PC-3 (cell line): ENCODE data around the gene COL21A1. TPM values are rescaled to one million over a fixed set of nuclear protein-coding genes. Genes with fewer than 3 reads are reported as not detected.
"Not testable (repeated sequence)": the region's sequence is repeated elsewhere in the genome, so short reads cannot be mapped to it uniquely, and the experiment has no call there.

Experiments
- ATAC-seq: fragments of 200-7000 bp; cut with Tn5 transposase; 2 replicates; pipeline ENCODE4 v1.9.1; 2020; ENCODE audit warnings: mild to moderate bottlenecking, moderate library complexity
- BruUV-seq: library from RNA; stranded (reverse); fragments of 400-500 nt; replicated peaks from 2 replicates; lab custom pipeline; 2021; lab: Mats Ljungman, UMichigan
- CTCF ChIA-PET: fragments of 300-600 bp; sonication (Branson Sonifier 250); formaldehyde crosslinking; loops from one replicate; lab custom pipeline; 2022; ENCODE audit warnings: antibody characterized with exemption; lab: Charles Lee
- POLR2A ChIA-PET: fragments of 300-600 bp; sonication (Branson Sonifier 250); formaldehyde crosslinking; loops from one replicate; lab custom pipeline; 2022; ENCODE audit warnings: antibody characterized with exemption; ENCODE audit not compliant: unreplicated experiment; lab: Charles Lee
- DNase-seq: peaks from one replicate; pipeline ENCODE4 v3.0.0-alpha.2; 2015
- H2AFZ ChIP-seq: fragments of 300-600 bp; sonication (generic); 2 replicates; pipeline ENCODE4 v1.6.0; 2016; ENCODE audit warnings: antibody characterized with exemption, low read length
- H3F3A ChIP-seq: fragments of 300-600 bp; sonication (generic); one replicate; pipeline ENCODE4 v1.6.0; 2017; ENCODE audit warnings: antibody characterized with exemption, low read length, control low read depth, mild to moderate bottlenecking; ENCODE audit not compliant: unreplicated experiment
- H3K27ac ChIP-seq: fragments of 300-600 bp; sonication (generic); 2 replicates; pipeline ENCODE4 v1.5.1; 2016; ENCODE audit warnings: mild to moderate bottlenecking, low read length
- H3K27me3 ChIP-seq: fragments of 300-600 bp; sonication (generic); 2 replicates; pipeline ENCODE4 v1.6.1; 2016; ENCODE audit warnings: low read length, mixed read lengths
- H3K36me3 ChIP-seq: fragments of 300-600 bp; sonication (generic); 2 replicates; pipeline ENCODE4 v1.6.1; 2016; ENCODE audit warnings: low read depth, mixed run types, low read length, mixed read lengths
- H3K4me1 ChIP-seq: fragments of 300-600 bp; sonication (generic); 2 replicates; pipeline ENCODE4 v1.5.1; 2016; ENCODE audit warnings: low read length; ENCODE audit not compliant: insufficient read depth
- H3K4me2 ChIP-seq: fragments of 300-600 bp; sonication (generic); 2 replicates; pipeline ENCODE4 v1.6.0; 2016; ENCODE audit warnings: low read length
- H3K4me3 ChIP-seq: fragments of 300-600 bp; sonication (generic); 2 replicates; pipeline ENCODE4 v1.5.1; 2016; ENCODE audit warnings: mild to moderate bottlenecking, low read length, mixed read lengths
- H3K79me2 ChIP-seq: fragments of 300-600 bp; sonication (generic); 2 replicates; pipeline ENCODE4 v1.6.1; 2017; ENCODE audit warnings: low read length, mixed read lengths
- H3K9ac ChIP-seq: fragments of 300-600 bp; sonication (generic); 2 replicates; pipeline ENCODE4 v1.6.0; 2016; ENCODE audit warnings: mild to moderate bottlenecking, low read length
- H3K9me2 ChIP-seq: fragments of 300-600 bp; sonication (generic); replicated peaks from 2 replicates; pipeline ENCODE4 v1.6.1; 2016; ENCODE audit warnings: mixed run types, low read length, mixed read lengths
- H3K9me3 ChIP-seq: fragments of 300-600 bp; sonication (generic); 2 replicates; pipeline ENCODE4 v1.6.1; 2016; ENCODE audit warnings: low read length, mixed read lengths
- H4K20me1 ChIP-seq: fragments of 300-600 bp; sonication (generic); 2 replicates; pipeline ENCODE4 v1.6.1; 2016; ENCODE audit warnings: low read length, mixed read lengths
- EZH2 ChIP-seq: fragments of 300-600 bp; sonication (generic); IDR thresholded peaks from one replicate; pipeline ENCODE4 v1.6.1; 2017; ENCODE audit warnings: antibody characterized with exemption, mild to moderate bottlenecking, low read length; ENCODE audit not compliant: unreplicated experiment
- EZH2phosphoT487 ChIP-seq: fragments of 300-600 bp; sonication (generic); IDR thresholded peaks from 2 replicates; pipeline ENCODE4 v1.6.1; 2018; ENCODE audit warnings: mild to moderate bottlenecking, antibody characterized with exemption, low read length, borderline replicate concordance
- intact Hi-C: fragments of 100-400 bp; cut with micrococcal nuclease; formaldehyde crosslinking; loops from 2 replicates; pipeline ENCODE4 v1.9.0; 2023
- total RNA-seq: library from RNA; depleted of rRNA; stranded (reverse); fragments of >200 nt; gene quantifications from 2 replicates; pipeline ENCODE4 v1.2.3, GENCODE V29; 2014
- TF ChIP-seq, protein P1 (sequence below): fragments of 300-600 bp; sonication (generic); conservative IDR thresholded peaks from 2 replicates; pipeline ENCODE4 v1.5.1; 2017; ENCODE audit warnings: antibody characterized with exemption, low read depth, mild to moderate bottlenecking, low read length

Gene COL21A1
- total RNA-seq, 1 experiment from 2014 or later, result 1.0 TPM

DNA sequence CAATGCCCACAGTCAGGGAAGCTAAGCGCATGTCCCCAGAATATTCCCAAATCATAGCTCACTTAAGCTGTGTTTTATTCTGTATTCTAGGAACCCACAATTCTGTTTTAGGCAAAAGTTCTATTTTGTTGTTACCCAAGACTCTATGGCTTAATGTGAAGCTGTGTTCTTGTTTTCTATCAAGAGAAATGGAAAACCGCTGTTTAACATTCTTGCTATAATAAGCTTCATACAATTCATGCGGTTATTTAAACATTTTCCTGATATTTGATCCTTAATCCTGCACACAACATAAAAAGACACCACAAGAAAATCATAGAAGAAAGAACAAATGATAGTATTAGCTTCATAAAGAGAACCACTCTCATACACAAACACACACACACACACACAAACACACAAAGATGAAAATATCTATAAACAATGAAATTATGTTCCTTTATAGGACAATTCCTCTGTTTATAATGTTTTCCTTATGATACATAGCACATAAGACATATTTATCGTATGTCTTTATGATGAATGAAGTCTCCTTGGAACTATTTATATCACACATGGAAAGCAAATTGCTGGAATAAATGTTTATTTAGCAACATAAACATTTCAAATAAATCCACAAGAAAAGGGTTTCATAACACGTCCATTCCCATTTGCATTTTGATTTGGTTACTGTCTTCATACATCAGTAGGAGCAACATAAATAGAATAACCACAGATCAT, 16.4 kb upstream of the COL21A1 start:
- TF ChIP-seq, protein P1, sequence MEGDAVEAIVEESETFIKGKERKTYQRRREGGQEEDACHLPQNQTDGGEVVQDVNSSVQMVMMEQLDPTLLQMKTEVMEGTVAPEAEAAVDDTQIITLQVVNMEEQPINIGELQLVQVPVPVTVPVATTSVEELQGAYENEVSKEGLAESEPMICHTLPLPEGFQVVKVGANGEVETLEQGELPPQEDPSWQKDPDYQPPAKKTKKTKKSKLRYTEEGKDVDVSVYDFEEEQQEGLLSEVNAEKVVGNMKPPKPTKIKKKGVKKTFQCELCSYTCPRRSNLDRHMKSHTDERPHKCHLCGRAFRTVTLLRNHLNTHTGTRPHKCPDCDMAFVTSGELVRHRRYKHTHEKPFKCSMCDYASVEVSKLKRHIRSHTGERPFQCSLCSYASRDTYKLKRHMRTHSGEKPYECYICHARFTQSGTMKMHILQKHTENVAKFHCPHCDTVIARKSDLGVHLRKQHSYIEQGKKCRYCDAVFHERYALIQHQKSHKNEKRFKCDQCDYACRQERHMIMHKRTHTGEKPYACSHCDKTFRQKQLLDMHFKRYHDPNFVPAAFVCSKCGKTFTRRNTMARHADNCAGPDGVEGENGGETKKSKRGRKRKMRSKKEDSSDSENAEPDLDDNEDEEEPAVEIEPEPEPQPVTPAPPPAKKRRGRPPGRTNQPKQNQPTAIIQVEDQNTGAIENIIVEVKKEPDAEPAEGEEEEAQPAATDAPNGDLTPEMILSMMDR, result no peak
- TF ChIP-seq EZH2phosphoT487 (no peak), EZH2 (no peak)
- no peak for DNase-seq
- Histone ChIP-seq H3K4me1 (peaks cover 9% of the 10 kb centered on the region), H3K79me2 (no peaks in the 10 kb centered on the region), H3K9me2 (no peaks in the 10 kb centered on the region), H3K4me2 (no peak overlapping the region), H3K9ac (no peak overlapping the region), H4K20me1 (no peaks in the 10 kb centered on the region), H3K4me3 (no peak overlapping the region), H3K27ac (no peak overlapping the region), H3K27me3 (no peaks in the 10 kb centered on the region), H2AFZ (no peak overlapping the region), H3K9me3 (no peaks in the 10 kb centered on the region), H3K36me3 (no peaks in the 10 kb centered on the region), H3F3A (no peaks in the 10 kb centered on the region)
- intact Hi-C loops, result no loop called here
- no peak for ATAC-seq
- no TSS peak for BruUV-seq
- CTCF ChIA-PET, result no interaction called here
- POLR2A ChIA-PET, result no interaction called here

DNA sequence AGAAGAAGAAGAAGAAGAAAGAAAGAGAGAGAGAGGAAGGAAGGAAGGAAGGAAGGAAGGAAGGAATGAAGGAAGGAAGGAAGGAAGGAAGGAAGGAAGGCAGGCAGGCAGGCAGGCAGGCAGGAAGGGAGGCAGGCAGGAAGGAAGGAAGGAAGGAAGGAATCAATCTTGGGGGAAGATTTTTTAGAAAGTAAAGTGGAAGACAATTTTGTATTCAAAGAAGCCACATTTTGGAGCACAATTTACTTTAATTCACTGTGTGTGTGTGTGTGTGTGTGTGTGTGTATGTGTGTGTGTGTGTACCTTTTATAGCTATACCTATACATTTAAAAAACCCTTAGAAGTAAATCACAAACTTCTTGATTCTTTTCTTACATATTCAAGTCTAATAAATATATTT, 13.2 kb upstream of the COL21A1 start:
- DNase-seq, BruUV-seq, H3K9ac ChIP-seq, H3K4me1 ChIP-seq, H3K27me3 ChIP-seq, H4K20me1 ChIP-seq, H3K9me3 ChIP-seq, H3K27ac ChIP-seq, POLR2A ChIA-PET, H3K9me2 ChIP-seq, H3F3A ChIP-seq, H3K4me2 ChIP-seq, intact Hi-C loops, H3K36me3 ChIP-seq, H2AFZ ChIP-seq, H3K4me3 ChIP-seq, H3K79me2 ChIP-seq, ATAC-seq: not testable (repeated sequence)
- CTCF ChIA-PET, result interaction anchor here (0.6 kb wide), 2 partner anchors 642 to 1692 kb away, joined by 4 to 5 read pairs; no protein-coding TSS in a partner anchor

DNA sequence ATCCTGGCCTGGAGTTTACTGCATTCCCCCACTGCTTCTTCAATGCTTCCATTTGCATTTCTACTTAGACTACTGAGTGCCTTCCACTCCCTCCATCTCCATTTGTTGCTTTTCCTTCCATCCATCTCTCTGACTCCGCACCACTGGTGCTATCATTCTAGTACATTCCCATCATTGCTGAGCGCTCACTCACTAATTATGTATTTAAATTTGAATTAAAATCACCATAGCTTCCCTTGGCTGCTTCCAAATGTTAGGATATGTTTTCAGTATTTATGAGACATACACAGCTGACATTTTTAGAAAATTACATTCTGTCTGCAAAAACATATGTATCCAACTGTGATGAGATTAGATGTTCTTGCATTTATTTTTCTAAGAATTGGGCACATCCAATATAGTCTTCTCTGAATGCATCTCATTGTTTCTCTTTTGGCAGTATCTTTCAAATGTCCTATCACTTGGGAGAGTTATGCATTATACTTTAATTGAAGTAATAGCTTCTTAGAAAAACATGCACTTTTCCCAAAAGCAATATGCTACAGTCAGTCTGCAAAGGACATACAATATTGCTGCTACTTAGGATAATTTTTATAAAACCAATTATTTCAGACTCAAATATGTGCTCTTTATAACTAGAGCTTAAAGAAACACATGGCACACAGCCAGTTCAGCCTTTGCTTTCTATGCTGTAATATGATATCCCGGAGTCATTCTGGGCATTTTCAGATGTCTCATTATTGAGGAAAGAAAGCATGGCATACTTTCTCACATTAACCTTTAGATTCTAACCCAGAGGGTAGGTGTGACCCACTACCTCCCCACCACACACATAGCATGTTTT, 12.1 kb upstream of the COL21A1 start:
- BruUV-seq, result no TSS peak
- Histone ChIP-seq H3K9me3 (no peaks in the 10 kb centered on the region), H3K4me1 (peaks cover 9% of the 10 kb centered on the region), H3K36me3 (no peaks in the 10 kb centered on the region), H3K79me2 (no peaks in the 10 kb centered on the region), H3F3A (no peaks in the 10 kb centered on the region), H3K27ac (no peak overlapping the region), H4K20me1 (no peaks in the 10 kb centered on the region), H2AFZ (0 out of 2 replicates have a peak overlapping the region, but pooled peaks have one; percentile 35), H3K27me3 (no peaks in the 10 kb centered on the region), H3K4me3 (no peak overlapping the region), H3K9ac (no peak overlapping the region), H3K4me2 (0 out of 2 replicates have a peak overlapping the region, but pooled peaks have one; percentile 27), H3K9me2 (no peaks in the 10 kb centered on the region)
- POLR2A ChIA-PET, result no interaction called here
- ATAC-seq (peak; percentile 63), DNase-seq (peak; percentile 72)
- TF ChIP-seq, protein P1, result no peak
- TF ChIP-seq EZH2 (no peak), EZH2phosphoT487 (no peak)
- intact Hi-C loops, result no loop called here
- CTCF ChIA-PET, result interaction anchor here (0.6 kb wide), 1 partner anchor 643 kb away, joined by 4 read pairs; no protein-coding TSS in a partner anchor
